Progenitor cell of endocrine pancreas (in vitro differentiated cells): Measurements from ENCODE around the gene ANO3. TPM values are rescaled to one million over a fixed set of nuclear protein-coding genes. Genes with fewer than 3 reads are reported as not detected.

Source experiments
- DNase-seq: peaks from one replicate; pipeline ENCODE4 v3.0.0; 2021; ENCODE audit warnings: low spot score; ENCODE audit not compliant: unreplicated experiment
- H3K27ac Mint-ChIP-seq: 2 replicates; pipeline ENCODE4 v1.8.0; 2021; ENCODE audit warnings: mild to moderate bottlenecking, moderate library complexity, mixed read lengths
- H3K27me3 Mint-ChIP-seq: 2 replicates; pipeline ENCODE4 v1.8.0; 2021; ENCODE audit warnings: mixed read lengths
- H3K36me3 Mint-ChIP-seq: 2 replicates; pipeline ENCODE4 v1.8.0; 2022; ENCODE audit warnings: mixed read lengths; ENCODE audit not compliant: insufficient read depth
- H3K4me1 Mint-ChIP-seq: 2 replicates; pipeline ENCODE4 v1.8.0; 2021; ENCODE audit warnings: low read depth, mixed read lengths
- H3K4me3 Mint-ChIP-seq: 2 replicates; pipeline ENCODE4 v1.8.0; 2021; ENCODE audit warnings: low read depth, mild to moderate bottlenecking, moderate library complexity, mixed read lengths
- H3K9me3 Mint-ChIP-seq: 2 replicates; pipeline ENCODE4 v1.8.0; 2021; ENCODE audit warnings: low read depth, mixed read lengths
- CTCF ChIP-seq: fragments of 200-600 bp; sonication (generic); IDR thresholded peaks from one replicate; pipeline ENCODE4 v1.5.0; 2021; ENCODE audit warnings: antibody characterized with exemption, mild to moderate bottlenecking; ENCODE audit not compliant: unreplicated experiment
- total RNA-seq: library from RNA; stranded (reverse); gene quantifications from 2 replicates; pipeline ENCODE4 v1.2.1, GENCODE V29; 2021

The ANO3 gene
- total RNA-seq, 1 donor from 2014 or later, result 0.53 TPM

GRCh38 chr11:26350002-26350401, 18.1 kb downstream of the ANO3 start:
- H3K9me3 Mint-ChIP-seq, result no peaks in the 10 kb centered on the region
- no peak overlapping the region for H3K27ac Mint-ChIP-seq
- TF ChIP-seq CTCF, result no peak
- H3K4me3 Mint-ChIP-seq, result no peak overlapping the region
- no peak for DNase-seq
- no peaks in the 10 kb centered on the region for H3K36me3 Mint-ChIP-seq
- H3K27me3 Mint-ChIP-seq, result no peaks in the 10 kb centered on the region
- no peaks in the 10 kb centered on the region for H3K4me1 Mint-ChIP-seq

- Mint-ChIP-seq H3K27me3 (no peaks in the 10 kb centered on the region), H3K4me3 (no peak overlapping the region), H3K36me3 (no peaks in the 10 kb centered on the region), H3K9me3 (no peaks in the 10 kb centered on the region), H3K27ac (no peak overlapping the region), H3K4me1 (no peaks in the 10 kb centered on the region)
- no peak for DNase-seq
- no peak for TF ChIP-seq CTCF
Observed at GRCh38 chr11:26353010-26353409, 21.1 kb downstream of the ANO3 start.

DNA sequence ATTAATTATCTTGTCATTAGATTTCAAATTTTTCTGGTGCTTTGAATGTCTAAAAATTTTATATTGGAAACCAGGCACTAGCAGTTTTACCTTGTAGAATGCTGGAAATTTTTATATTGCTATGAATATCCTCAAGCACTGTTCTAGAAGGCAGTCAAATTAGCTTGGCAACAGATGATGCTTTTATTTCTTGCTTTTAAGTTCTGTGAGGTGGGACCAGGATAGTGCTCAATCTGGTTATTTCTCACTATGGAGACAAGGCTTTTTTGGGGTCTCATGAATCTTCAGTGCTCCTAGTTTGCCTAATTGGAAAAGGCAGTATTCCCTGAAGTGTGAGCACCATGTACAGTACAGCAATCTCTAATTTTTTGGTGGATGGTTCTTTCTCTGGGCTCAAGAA, 27.1 kb downstream of the ANO3 start:
- no peaks in the 10 kb centered on the region for H3K4me1 Mint-ChIP-seq
- H3K36me3 Mint-ChIP-seq, result no peaks in the 10 kb centered on the region
- no peak for TF ChIP-seq CTCF
- no peak for DNase-seq
- no peak overlapping the region for H3K4me3 Mint-ChIP-seq
- H3K27ac Mint-ChIP-seq, result no peak overlapping the region
- no peaks in the 10 kb centered on the region for H3K27me3 Mint-ChIP-seq
- H3K9me3 Mint-ChIP-seq, result peaks cover 4% of the 10 kb centered on the region

- H3K27me3 Mint-ChIP-seq, result no peaks in the 10 kb centered on the region
- no peak overlapping the region for H3K27ac Mint-ChIP-seq
- no peaks in the 10 kb centered on the region for H3K4me1 Mint-ChIP-seq
- no peak overlapping the region for H3K4me3 Mint-ChIP-seq
- no peak for TF ChIP-seq CTCF
- no peak for DNase-seq
- no peaks in the 10 kb centered on the region for H3K36me3 Mint-ChIP-seq
- peaks cover 21% of the 10 kb centered on the region for H3K9me3 Mint-ChIP-seq
Observed at GRCh38 chr11:26365284-26365683, 33.4 kb downstream of the ANO3 start.

DNA sequence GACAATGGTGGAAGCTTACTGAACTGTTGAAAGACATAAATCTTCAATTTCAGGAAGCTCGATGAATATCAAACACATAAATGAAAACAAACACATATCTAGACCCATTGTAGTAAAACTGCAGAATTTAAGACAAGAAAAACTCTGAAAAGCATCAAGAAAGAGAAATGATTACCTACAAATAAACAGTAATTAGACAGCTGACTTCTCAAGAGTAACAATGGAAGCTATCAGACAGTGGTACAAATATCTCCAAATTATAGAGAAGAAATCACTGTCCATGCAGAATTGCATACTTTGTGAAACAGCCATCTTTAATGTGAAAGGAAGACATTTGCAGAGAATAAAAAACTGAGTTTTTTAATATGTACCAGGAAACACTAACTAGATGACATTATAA, 45.7 kb downstream of the ANO3 start:
- no peak overlapping the region for H3K4me3 Mint-ChIP-seq
- no peaks in the 10 kb centered on the region for H3K4me1 Mint-ChIP-seq
- H3K36me3 Mint-ChIP-seq, result no peaks in the 10 kb centered on the region
- no peak overlapping the region for H3K27ac Mint-ChIP-seq
- no peaks in the 10 kb centered on the region for H3K27me3 Mint-ChIP-seq
- no peak for TF ChIP-seq CTCF
- H3K9me3 Mint-ChIP-seq, result peaks cover 39% of the 10 kb centered on the region
- no peak for DNase-seq
